ENCODE results near the gene NBEA.
"Not testable (repeated sequence)": the region's sequence is repeated elsewhere in the genome, so short reads cannot be mapped to it uniquely, and the experiment has no call there.

Gene NBEA

GRCh38 chr13:35379663-35380062, 437.6 kb downstream of the NBEA start:
- no peaks in the 10 kb centered on the region for H3K27me3 ChIP-seq
- DNase-seq = no peak
- H3K9me3 ChIP-seq = no peaks in the 10 kb centered on the region
- H3K4me1 ChIP-seq = peaks cover 29% of the 10 kb centered on the region
- no peak overlapping the region for H3K4me3 ChIP-seq (ENCODE audit: low read depth, low read length)
- TF ChIP-seq CTCF (IDR thresholded peaks at IDR 0.05; ENCODE audit: low read depth, low read length) = no peak
- H3K36me3 ChIP-seq = no peaks in the 10 kb centered on the region

GRCh38 chr13:35387682-35388250, 445.7 kb downstream of the NBEA start:
- TF ChIP-seq CTCF (IDR thresholded peaks at IDR 0.05; ENCODE audit: low read depth, low read length) = peak; percentile 7; the same call in 1 of the 2 replicates
- no peaks in the 10 kb centered on the region for H3K27me3 ChIP-seq
- peaks cover 12% of the 10 kb centered on the region for H3K4me1 ChIP-seq
- H3K9me3 ChIP-seq = no peaks in the 10 kb centered on the region
- no peak for DNase-seq
- H3K4me3 ChIP-seq (ENCODE audit: low read depth, low read length) = peak overlapping the region; percentile 27
- no peaks in the 10 kb centered on the region for H3K36me3 ChIP-seq

GRCh38 chr13:35388441-35389355, 446.6 kb downstream of the NBEA start:
- Histone ChIP-seq H3K4me3 (ENCODE audit: low read depth, low read length) (peak overlapping the region; percentile 45), H3K9me3 (no peaks in the 10 kb centered on the region), H3K27me3 (no peaks in the 10 kb centered on the region), H3K4me1 (peaks cover 8% of the 10 kb centered on the region), H3K36me3 (no peaks in the 10 kb centered on the region)
- DNase-seq = peak; percentile 18
- TF ChIP-seq CTCF (IDR thresholded peaks at IDR 0.05; ENCODE audit: low read depth, low read length) = no peak

GRCh38 chr13:35389535-35389934, 447.5 kb downstream of the NBEA start:
- Histone ChIP-seq H3K27me3 (no peaks in the 10 kb centered on the region), H3K4me1 (peaks cover 8% of the 10 kb centered on the region), H3K36me3 (no peaks in the 10 kb centered on the region), H3K4me3 (ENCODE audit: low read depth, low read length) (peak overlapping the region; percentile 45), H3K9me3 (no peaks in the 10 kb centered on the region)
- DNase-seq = no peak
- TF ChIP-seq CTCF (IDR thresholded peaks at IDR 0.05; ENCODE audit: low read depth, low read length) = no peak

- no peaks in the 10 kb centered on the region for H3K9me3 ChIP-seq
- no peak for DNase-seq
- peaks cover 3% of the 10 kb centered on the region for H3K4me1 ChIP-seq
- H3K4me3 ChIP-seq (ENCODE audit: low read depth, low read length) = no peak overlapping the region
- TF ChIP-seq CTCF (IDR thresholded peaks at IDR 0.05; ENCODE audit: low read depth, low read length) = no peak
- H3K36me3 ChIP-seq = no peaks in the 10 kb centered on the region
- H3K27me3 ChIP-seq = no peaks in the 10 kb centered on the region
Observed at GRCh38 chr13:35392768-35393167, 450.7 kb downstream of the NBEA start.

- H3K27me3 ChIP-seq = no peaks in the 10 kb centered on the region
- H3K36me3 ChIP-seq = no peaks in the 10 kb centered on the region
- H3K4me3 ChIP-seq (ENCODE audit: low read depth, low read length) = 0 out of 2 replicates have a peak overlapping the region, but pooled peaks have one; percentile 1
- H3K4me1 ChIP-seq = peaks cover 3% of the 10 kb centered on the region
- H3K9me3 ChIP-seq = no peaks in the 10 kb centered on the region
- no peak for DNase-seq
- no peak for TF ChIP-seq CTCF (IDR thresholded peaks at IDR 0.05; ENCODE audit: low read depth, low read length)
Observed at GRCh38 chr13:35393886-35394285, 451.8 kb downstream of the NBEA start.

GRCh38 chr13:35408285-35408684, 466.2 kb downstream of the NBEA start:
- not testable (repeated sequence) for H3K9me3 ChIP-seq; H3K4me3 ChIP-seq (ENCODE audit: low read depth, low read length); H3K4me1 ChIP-seq; DNase-seq; H3K36me3 ChIP-seq; H3K27me3 ChIP-seq
